Fibroblast of lung (primary cell): ENCODE measurements around the gene ITGB1. TPM values are rescaled to one million over a fixed set of nuclear protein-coding genes. Genes with fewer than 3 reads are reported as not detected.

Experiments used
- DNase-seq, 2 donors: peaks; one replicate each; pipeline versions ENCODE4 v3.0.0 to v3.0.0-alpha.2; 2010; ENCODE audit warnings: low read depth in 2 of 2
- H2AFZ ChIP-seq: 2 replicates; pipeline ENCODE4 v1.5.1; 2012; ENCODE audit warnings: low read length, control low read depth, inconsistent platforms
- H3K27ac ChIP-seq: 2 replicates; pipeline ENCODE4 v1.5.1; 2011; ENCODE audit warnings: low read length, control low read depth; ENCODE audit not compliant: insufficient read depth
- H3K27me3 ChIP-seq: 2 replicates; pipeline ENCODE4 v1.5.1; 2011; ENCODE audit warnings: mild to moderate bottlenecking, low read length; ENCODE audit not compliant: control insufficient read depth, insufficient read depth
- H3K36me3 ChIP-seq: 2 replicates; pipeline ENCODE4 v1.5.1; 2011; ENCODE audit warnings: low read length; ENCODE audit not compliant: control insufficient read depth, insufficient read depth
- H3K4me1 ChIP-seq: 2 replicates; pipeline ENCODE4 v1.5.1; 2011; ENCODE audit warnings: low read length; ENCODE audit not compliant: control insufficient read depth, insufficient read depth; ENCODE audit errors: extremely low read depth
- H3K4me2 ChIP-seq: 2 replicates; pipeline ENCODE4 v1.5.1; 2011; ENCODE audit warnings: low read length, control low read depth; ENCODE audit not compliant: insufficient read depth; ENCODE audit errors: extremely low read depth
- H3K4me3 ChIP-seq, 4 experiments: fragments of 200-600 bp in 1 of 4; sonication (generic) in 1 of 4; replicated peaks in 1 of 4; 2 replicates each; pipeline ENCODE4 v1.5.1; 2011 to 2016; ENCODE audit warnings: low read length in 4 of 4, low read depth in 3 of 4, mild to moderate bottlenecking in 3 of 4, control low read depth in 2 of 4, inconsistent platforms in 1 of 4, mixed read lengths in 1 of 4; ENCODE audit not compliant: insufficient read depth in 1 of 4; ENCODE audit errors: control extremely low read depth in 1 of 4
- H3K79me2 ChIP-seq: 2 replicates; pipeline ENCODE4 v1.5.1; 2012; ENCODE audit warnings: mild to moderate bottlenecking, low read length, inconsistent platforms; ENCODE audit not compliant: control insufficient read depth, insufficient read depth
- H3K9ac ChIP-seq: 2 replicates; pipeline ENCODE4 v1.5.1; 2011; ENCODE audit warnings: mild to moderate bottlenecking, low read length, control low read depth; ENCODE audit not compliant: insufficient read depth
- H3K9me3 ChIP-seq: 2 replicates; pipeline ENCODE4 v1.5.1; 2012; ENCODE audit warnings: low read depth, low read length; ENCODE audit not compliant: control insufficient read depth, insufficient read depth
- H4K20me1 ChIP-seq: 2 replicates; pipeline ENCODE4 v1.5.1; 2011; ENCODE audit warnings: low read length; ENCODE audit not compliant: control insufficient read depth, insufficient read depth; ENCODE audit errors: extremely low read depth
- CTCF ChIP-seq, 2 donors: IDR thresholded peaks in 1 of 2; conservative IDR thresholded peaks in 1 of 2; 1 replicate in 1 of 2; 2 replicates in 1 of 2; pipeline ENCODE4 v1.5.1; 2011 to 2012; ENCODE audit warnings: low read length in 2 of 2, control low read depth in 1 of 2, inconsistent platforms in 1 of 2, low read depth in 1 of 2, mild to moderate bottlenecking in 1 of 2
- EZH2 ChIP-seq: IDR thresholded peaks from 2 replicates; pipeline ENCODE4 v1.5.1; 2012; ENCODE audit warnings: low read length, control low read depth, mild to moderate bottlenecking; ENCODE audit errors: missing control alignments
- polyA plus RNA-seq, 2 donors: library from polyadenylated mRNA; depleted of rRNA in 1 of 2; stranded (reverse) in 1 of 2; unstranded in 1 of 2; fragments of >200 nt; gene quantifications; 2 replicates each; pipeline ENCODE4 v1.2.1, GENCODE V29; 2011 to 2012; ENCODE audit warnings: missing spikeins in 1 of 2
- total RNA-seq: library from RNA; depleted of rRNA; stranded (reverse); fragments of >200 nt; gene quantifications from 2 replicates; pipeline ENCODE4 v1.2.1, GENCODE V29; 2014

Gene ITGB1
- total and polyA plus RNA-seq, 2 donors (not counting 1 experiment from before 2014, with no cell fraction given) = 2,456 to 3,450 TPM

GRCh38 chr10:32940321-32941301, 17.4 kb downstream of the ITGB1 start:
- no peak for DNase-seq
- no peak overlapping the region for H3K9ac ChIP-seq
- TF ChIP-seq EZH2 = no peak
- TF ChIP-seq CTCF (conservative IDR thresholded peaks at IDR 0.05 in 1 of 2, IDR thresholded peaks at IDR 0.05 in 1 of 2; ENCODE audit: low read depth in 1 of 2, low read length in 2 of 2) = no peak
- H3K4me1 ChIP-seq = peaks cover 31% of the 10 kb centered on the region
- H3K36me3 ChIP-seq = peaks cover 6% of the 10 kb centered on the region
- H3K27me3 ChIP-seq = no peaks in the 10 kb centered on the region
- H3K4me3 ChIP-seq = no peak overlapping the region
- H3K4me2 ChIP-seq = peak overlapping the region; percentile 42
- peaks cover 6% of the 10 kb centered on the region for H4K20me1 ChIP-seq
- H3K79me2 ChIP-seq = peaks cover 99% of the 10 kb centered on the region
- H3K27ac ChIP-seq = no peak overlapping the region
- H2AFZ ChIP-seq = no peak overlapping the region
- H3K9me3 ChIP-seq = no peaks in the 10 kb centered on the region

- no peak overlapping the region for H3K4me3 ChIP-seq
These were observed 18.5 kb downstream of the ITGB1 start for GRCh38 chr10:32939296-32940111.

More at GRCh38 chr10:32939296-32940111, 18.5 kb downstream of the ITGB1 start:
- no peak for TF ChIP-seq EZH2
- no peak for TF ChIP-seq CTCF (conservative IDR thresholded peaks at IDR 0.05 in 1 of 2, IDR thresholded peaks at IDR 0.05 in 1 of 2; ENCODE audit: low read depth in 1 of 2, low read length in 2 of 2)
- Histone ChIP-seq H3K9ac (no peak overlapping the region), H3K4me2 (peak overlapping the region; percentile 75), H3K27me3 (no peaks in the 10 kb centered on the region), H3K79me2 (peaks cover 100% of the 10 kb centered on the region), H4K20me1 (peaks cover 5% of the 10 kb centered on the region), H3K4me1 (peaks cover 28% of the 10 kb centered on the region), H2AFZ (no peak overlapping the region), H3K27ac (peak overlapping the region; percentile 50), H3K36me3 (peaks cover 10% of the 10 kb centered on the region), H3K9me3 (no peaks in the 10 kb centered on the region)
- no peak for DNase-seq
